Neural progenitor cell (in vitro differentiated cells): ENCODE measurements around the gene RIBC2. TPM values are rescaled to one million over a fixed set of nuclear protein-coding genes. Genes with fewer than 3 reads are reported as not detected.

Experiments
- DNase-seq: peaks from one replicate; pipeline ENCODE4 v3.0.0-alpha.2; 2016; ENCODE audit warnings: low spot score
- H2AFZ ChIP-seq: fragments of 200-600 bp; sonication (generic); replicated peaks from 2 replicates; pipeline ENCODE4 v1.6.1; 2016; ENCODE audit warnings: antibody characterized with exemption
- H3F3A ChIP-seq: fragments of 200-600 bp; sonication (generic); 2 replicates; pipeline ENCODE4 v1.6.1; 2016; ENCODE audit warnings: antibody characterized with exemption, low read depth
- H3K27ac ChIP-seq: fragments of 200-600 bp; sonication (generic); 2 replicates; pipeline ENCODE4 v1.5.1; 2016; ENCODE audit warnings: mild to moderate bottlenecking
- H3K27me3 ChIP-seq: fragments of 200-600 bp; sonication (generic); 2 replicates; pipeline ENCODE4 v1.6.1; 2016; ENCODE audit warnings: mild to moderate bottlenecking, moderate library complexity
- H3K36me3 ChIP-seq: fragments of 200-600 bp; sonication (generic); 2 replicates; pipeline ENCODE4 v1.5.1; 2016
- H3K4me1 ChIP-seq: fragments of 200-600 bp; sonication (generic); 2 replicates; pipeline ENCODE4 v1.6.1; 2016; ENCODE audit warnings: mixed run types
- H3K4me2 ChIP-seq: fragments of 200-600 bp; sonication (generic); 2 replicates; pipeline ENCODE4 v1.6.1; 2016
- H3K4me3 ChIP-seq: fragments of 200-600 bp; sonication (generic); 2 replicates; pipeline ENCODE4 v1.5.1; 2016
- H3K79me2 ChIP-seq: fragments of 200-600 bp; sonication (generic); 2 replicates; pipeline ENCODE4 v1.6.1; 2016; ENCODE audit warnings: low read depth
- H3K9ac ChIP-seq: fragments of 200-600 bp; sonication (generic); 2 replicates; pipeline ENCODE4 v1.6.1; 2016
- H3K9me3 ChIP-seq: fragments of 200-600 bp; sonication (generic); 2 replicates; pipeline ENCODE4 v1.5.1; 2016; ENCODE audit warnings: low read depth
- H4K20me1 ChIP-seq: fragments of 200-600 bp; sonication (generic); 2 replicates; pipeline ENCODE4 v1.6.1; 2016; ENCODE audit warnings: low read depth
- H3K27ac Mint-ChIP-seq: 3 replicates; pipeline ENCODE4 v1.8.0; 2021; ENCODE audit warnings: mixed read lengths
- H3K27me3 Mint-ChIP-seq: 2 replicates; pipeline ENCODE4 v1.8.0; 2022; ENCODE audit warnings: low read depth, mild to moderate bottlenecking, inconsistent platforms, moderate library complexity, mixed read lengths; ENCODE audit not compliant: insufficient read depth
- H3K36me3 Mint-ChIP-seq: 3 replicates; pipeline ENCODE4 v1.8.0; 2021; ENCODE audit warnings: mixed read lengths
- H3K4me1 Mint-ChIP-seq: 3 replicates; pipeline ENCODE4 v1.8.0; 2021; ENCODE audit warnings: mixed read lengths
- H3K4me3 Mint-ChIP-seq: 3 replicates; pipeline ENCODE4 v1.8.0; 2021; ENCODE audit warnings: mild to moderate bottlenecking, moderate library complexity, mixed read lengths
- H3K9me3 Mint-ChIP-seq: 3 replicates; pipeline ENCODE4 v1.8.0; 2020; ENCODE audit warnings: mixed read lengths
- CTCF ChIP-seq: fragments of 200-600 bp; sonication (generic); IDR thresholded peaks from 2 replicates; pipeline ENCODE4 v1.5.1; 2017; ENCODE audit warnings: antibody characterized with exemption, mild to moderate bottlenecking
- EZH2 ChIP-seq: fragments of 200-600 bp; sonication (generic); IDR thresholded peaks from 2 replicates; pipeline ENCODE4 v1.6.1; 2017; ENCODE audit warnings: antibody characterized with exemption, mild to moderate bottlenecking, moderate library complexity
- EZH2phosphoT487 ChIP-seq: fragments of 200-600 bp; sonication (generic); IDR thresholded peaks from 2 replicates; pipeline ENCODE4 v1.6.1; 2017; ENCODE audit warnings: antibody characterized with exemption
- total RNA-seq: library from RNA; depleted of rRNA; stranded (reverse); fragments of >200 nt; gene quantifications from 2 replicates; pipeline ENCODE4 v1.2.3, GENCODE V29; 2015; ENCODE audit warnings: low replicate concordance

RIBC2 gene
- total RNA-seq, 1 donor from 2014 or later: 2.0 TPM

GRCh38 chr22:45477366-45478107 lies 64.0 kb downstream of the RIBC2 start:
- no peak overlapping the region for H3K4me3 ChIP-seq
- TF ChIP-seq CTCF (no peak), EZH2 (no peak), EZH2phosphoT487 (no peak)
- H3K4me1 ChIP-seq: peaks cover 32% of the 10 kb centered on the region
- no peak overlapping the region for H2AFZ ChIP-seq
- H3K79me2 ChIP-seq: no peaks in the 10 kb centered on the region
- Mint-ChIP-seq H3K36me3 (no peaks in the 10 kb centered on the region), H3K9me3 (peaks cover 3% of the 10 kb centered on the region), H3K4me3 (no peak overlapping the region), H3K4me1 (peaks cover 41% of the 10 kb centered on the region), H3K27me3 (peaks cover 22% of the 10 kb centered on the region), H3K27ac (no peak overlapping the region)
- H3K27ac ChIP-seq: no peak overlapping the region
- no peaks in the 10 kb centered on the region for H3K27me3 ChIP-seq
- peaks cover 33% of the 10 kb centered on the region for H3F3A ChIP-seq
- DNase-seq: no peak
- no peaks in the 10 kb centered on the region for H4K20me1 ChIP-seq
- H3K36me3 ChIP-seq: no peaks in the 10 kb centered on the region
- H3K9me3 ChIP-seq: no peaks in the 10 kb centered on the region
- no peak overlapping the region for H3K4me2 ChIP-seq
- no peak overlapping the region for H3K9ac ChIP-seq

GRCh38 chr22:45478108-45478771 lies 64.7 kb downstream of the RIBC2 start:
- Histone ChIP-seq H3F3A (peaks cover 27% of the 10 kb centered on the region), H3K27ac (no peak overlapping the region)

GRCh38 chr22:45480717-45481116 lies 67.2 kb downstream of the RIBC2 start:
- Histone ChIP-seq H3K27me3 (no peaks in the 10 kb centered on the region), H4K20me1 (no peaks in the 10 kb centered on the region), H3K27ac (no peak overlapping the region), H3K4me3 (no peak overlapping the region), H3K79me2 (no peaks in the 10 kb centered on the region), H3K9me3 (peaks cover 5% of the 10 kb centered on the region), H3K36me3 (no peaks in the 10 kb centered on the region), H2AFZ (no peak overlapping the region), H3K9ac (no peak overlapping the region), H3K4me2 (no peak overlapping the region), H3K4me1 (peaks cover 20% of the 10 kb centered on the region), H3F3A (peaks cover 13% of the 10 kb centered on the region)
- Mint-ChIP-seq H3K27me3 (peaks cover 24% of the 10 kb centered on the region), H3K9me3 (peaks cover 19% of the 10 kb centered on the region), H3K36me3 (peaks cover 2% of the 10 kb centered on the region), H3K4me3 (no peak overlapping the region), H3K27ac (no peak overlapping the region), H3K4me1 (peaks cover 23% of the 10 kb centered on the region)
- TF ChIP-seq EZH2phosphoT487: no peak
- no peak for TF ChIP-seq CTCF
- no peak for DNase-seq

More at GRCh38 chr22:45478108-45478771, 64.7 kb downstream of the RIBC2 start:
- Mint-ChIP-seq H3K9me3 (peaks cover 9% of the 10 kb centered on the region), H3K27ac (no peak overlapping the region), H3K4me3 (no peak overlapping the region), H3K27me3 (peaks cover 25% of the 10 kb centered on the region), H3K4me1 (peaks cover 35% of the 10 kb centered on the region), H3K36me3 (no peaks in the 10 kb centered on the region)
- DNase-seq: no peak
- Histone ChIP-seq H3K9ac (no peak overlapping the region), H3K4me1 (peaks cover 32% of the 10 kb centered on the region), H2AFZ (no peak overlapping the region), H3K4me2 (no peak overlapping the region), H3K9me3 (peaks cover 2% of the 10 kb centered on the region), H3K79me2 (no peaks in the 10 kb centered on the region), H3K36me3 (no peaks in the 10 kb centered on the region), H3K4me3 (no peak overlapping the region), H4K20me1 (no peaks in the 10 kb centered on the region), H3K27me3 (no peaks in the 10 kb centered on the region)
- no peak for TF ChIP-seq EZH2
- TF ChIP-seq EZH2phosphoT487: no peak

GRCh38 chr22:45481661-45482060 lies 68.2 kb downstream of the RIBC2 start:
- TF ChIP-seq EZH2phosphoT487 (no peak), CTCF (no peak), EZH2 (no peak)
- H3K27me3 Mint-ChIP-seq: peaks cover 23% of the 10 kb centered on the region
- DNase-seq: no peak

More at GRCh38 chr22:45481661-45482060, 68.2 kb downstream of the RIBC2 start:
- Histone ChIP-seq H3K27me3 (no peaks in the 10 kb centered on the region), H3K4me1 (peaks cover 20% of the 10 kb centered on the region), H2AFZ (no peak overlapping the region), H3F3A (peaks cover 13% of the 10 kb centered on the region), H3K9me3 (peaks cover 5% of the 10 kb centered on the region), H3K36me3 (no peaks in the 10 kb centered on the region), H3K79me2 (no peaks in the 10 kb centered on the region), H3K27ac (no peak overlapping the region), H3K4me2 (no peak overlapping the region), H3K4me3 (no peak overlapping the region), H3K9ac (no peak overlapping the region), H4K20me1 (no peaks in the 10 kb centered on the region)
- H3K36me3 Mint-ChIP-seq: peaks cover 2% of the 10 kb centered on the region
- no peak overlapping the region for H3K27ac Mint-ChIP-seq
- no peak overlapping the region for H3K4me3 Mint-ChIP-seq
- H3K4me1 Mint-ChIP-seq: peaks cover 22% of the 10 kb centered on the region
- peaks cover 23% of the 10 kb centered on the region for H3K9me3 Mint-ChIP-seq
